K562 (cell line): ENCODE results near the gene BLTP2. TPM values are rescaled to one million over a fixed set of nuclear protein-coding genes. Genes with fewer than 3 reads are reported as not detected.

Experiments
- ARID1B ChIP-seq: fragments of 450-650 bp; IDR thresholded peaks from 2 replicates; pipeline ENCODE4 v1.6.1; 2016; ENCODE audit warnings: antibody characterized with exemption, mild to moderate bottlenecking, inconsistent platforms
- C11orf30 ChIP-seq: fragments of 450-650 bp; IDR thresholded peaks from 2 replicates; pipeline ENCODE4 v1.6.1; 2016; ENCODE audit warnings: low read depth, mild to moderate bottlenecking
- CREM ChIP-seq: IDR thresholded peaks from 2 replicates; pipeline ENCODE4 v1.6.1; 2014; ENCODE audit warnings: antibody characterized with exemption, low read depth
- CTBP1 ChIP-seq: fragments of 450-650 bp; IDR thresholded peaks from 2 replicates; pipeline ENCODE4 v1.6.1; 2016; ENCODE audit warnings: borderline replicate concordance
- CXXC5 ChIP-seq: fragments of 250-450 bp; sonication (Bioruptor Pico); IDR thresholded peaks from 2 replicates; pipeline ENCODE4 v1.8.0; 2022; ENCODE audit warnings: inconsistent platforms, mild to moderate bottlenecking, moderate library complexity
- ELF1 ChIP-seq: fragments of 200-800 bp; sonication (Bioruptor generic); IDR thresholded peaks from 2 replicates; pipeline ENCODE4 v1.6.1; 2016; ENCODE audit warnings: missing genetic modification characterization, missing compliant biosample characterization
- NR4A1 ChIP-seq, 2 experiments: fragments of 250-450 bp in 1 of 2; fragments of 450-650 bp in 1 of 2; sonication (Bioruptor Pico) in 1 of 2; IDR thresholded peaks; 2 replicates each; pipeline versions ENCODE4 v1.4.0 to v1.6.1; 2016 to 2020; ENCODE audit warnings: mild to moderate bottlenecking in 2 of 2, missing compliant biosample characterization in 1 of 2, missing genetic modification characterization in 1 of 2, moderate library complexity in 1 of 2
- RBM39 ChIP-seq: fragments of 200-400 bp; formaldehyde crosslinking; optimal IDR thresholded peaks from 2 replicates; pipeline ENCODE3; 2018; ENCODE audit warnings: low read depth, low read length
- RREB1 ChIP-seq: fragments of 250-450 bp; sonication (Bioruptor Pico); IDR thresholded peaks from 2 replicates; pipeline ENCODE4 v1.4.0; 2020
- TARDBP ChIP-seq: fragments of 450-650 bp; IDR thresholded peaks from 2 replicates; pipeline ENCODE4 v1.6.1; 2016
- TBL1XR1 ChIP-seq, 2 experiments: IDR thresholded peaks; 2 replicates each; pipeline ENCODE4 v1.6.1; 2012; ENCODE audit warnings: improper control_type of control experiment in 2 of 2, low read length in 2 of 2, mild to moderate bottlenecking in 1 of 2
- ZNF444 ChIP-seq: fragments of 250-450 bp; sonication (Bioruptor Pico); IDR thresholded peaks from 2 replicates; pipeline ENCODE4 v1.4.0; 2020; ENCODE audit warnings: mild to moderate bottlenecking, moderate library complexity
- ZNF449 ChIP-seq: fragments of 250-450 bp; sonication (Bioruptor Pico); IDR thresholded peaks from 2 replicates; pipeline ENCODE4 v1.8.0; 2022; ENCODE audit warnings: moderate library complexity, mild to moderate bottlenecking, inconsistent platforms
- polyA plus RNA-seq, 8 experiments: library from polyadenylated mRNA; depleted of rRNA in 4 of 8; stranded (reverse) in 5 of 8; unstranded in 3 of 8; fragments of >200 nt; fragmentation: Nextera tagmentation in 2 of 8; fragmentation: Illumina TruSeq in 1 of 8; extraction: Ambion mirVana in 2 of 8; extraction: Trizol in 1 of 8; gene quantifications; 2 replicates each; pipeline versions ENCODE4 v1.2.1 to v1.2.3, GENCODE V29; 2011 to 2014; ENCODE audit warnings: inconsistent platforms in 1 of 8, missing spikeins in 1 of 8
- total RNA-seq, 7 experiments: library from RNA; depleted of rRNA in 6 of 7; stranded (reverse); fragments of >200 nt in 6 of 7; fragmentation: Illumina TruSeq in 2 of 7; extraction: Trizol in 2 of 7; gene quantifications; 2 replicates each; pipeline versions ENCODE4 v1.2.1 to v1.2.3, GENCODE V29; 2011 to 2021; ENCODE audit warnings: low replicate concordance in 1 of 7
- TF ChIP-seq, protein P1 (sequence below): fragments of 150-350 bp; IDR thresholded peaks from 2 replicates; pipeline ENCODE4 v1.6.1; 2014; ENCODE audit warnings: low read depth, mild to moderate bottlenecking, low read length, borderline replicate concordance
- TF ChIP-seq, protein P2 (sequence below): fragments of 450-650 bp; IDR thresholded peaks from 2 replicates; pipeline ENCODE4 v1.6.1; 2016
- TF ChIP-seq, protein P3 (sequence below): fragments of 250-450 bp; sonication (Bioruptor Pico); IDR thresholded peaks from 2 replicates; pipeline ENCODE4 v1.9.0; 2021; ENCODE audit warnings: mild to moderate bottlenecking

BLTP2 gene
- total and polyA plus RNA-seq, 9 of the 15 experiments (the other 6 are each of a cell fraction or from before 2014, with no cell fraction given) = 14.7 to 174 (median 103) TPM

GRCh38 chr17:28598799-28599310 is 46.1 kb downstream of the BLTP2 start, which contains the start of gene SPAG5 (continued):
- TF ChIP-seq RREB1 (CRISPR knock-in tag) = peak; percentile 64; the same call in 1 of the 2 replicates
- TF ChIP-seq CXXC5 (CRISPR knock-in tag) = peak; percentile 97
- TF ChIP-seq CREM = peak; percentile 84
- no peak for TF ChIP-seq ZNF444 (CRISPR knock-in tag)
- TF ChIP-seq, protein P1, sequence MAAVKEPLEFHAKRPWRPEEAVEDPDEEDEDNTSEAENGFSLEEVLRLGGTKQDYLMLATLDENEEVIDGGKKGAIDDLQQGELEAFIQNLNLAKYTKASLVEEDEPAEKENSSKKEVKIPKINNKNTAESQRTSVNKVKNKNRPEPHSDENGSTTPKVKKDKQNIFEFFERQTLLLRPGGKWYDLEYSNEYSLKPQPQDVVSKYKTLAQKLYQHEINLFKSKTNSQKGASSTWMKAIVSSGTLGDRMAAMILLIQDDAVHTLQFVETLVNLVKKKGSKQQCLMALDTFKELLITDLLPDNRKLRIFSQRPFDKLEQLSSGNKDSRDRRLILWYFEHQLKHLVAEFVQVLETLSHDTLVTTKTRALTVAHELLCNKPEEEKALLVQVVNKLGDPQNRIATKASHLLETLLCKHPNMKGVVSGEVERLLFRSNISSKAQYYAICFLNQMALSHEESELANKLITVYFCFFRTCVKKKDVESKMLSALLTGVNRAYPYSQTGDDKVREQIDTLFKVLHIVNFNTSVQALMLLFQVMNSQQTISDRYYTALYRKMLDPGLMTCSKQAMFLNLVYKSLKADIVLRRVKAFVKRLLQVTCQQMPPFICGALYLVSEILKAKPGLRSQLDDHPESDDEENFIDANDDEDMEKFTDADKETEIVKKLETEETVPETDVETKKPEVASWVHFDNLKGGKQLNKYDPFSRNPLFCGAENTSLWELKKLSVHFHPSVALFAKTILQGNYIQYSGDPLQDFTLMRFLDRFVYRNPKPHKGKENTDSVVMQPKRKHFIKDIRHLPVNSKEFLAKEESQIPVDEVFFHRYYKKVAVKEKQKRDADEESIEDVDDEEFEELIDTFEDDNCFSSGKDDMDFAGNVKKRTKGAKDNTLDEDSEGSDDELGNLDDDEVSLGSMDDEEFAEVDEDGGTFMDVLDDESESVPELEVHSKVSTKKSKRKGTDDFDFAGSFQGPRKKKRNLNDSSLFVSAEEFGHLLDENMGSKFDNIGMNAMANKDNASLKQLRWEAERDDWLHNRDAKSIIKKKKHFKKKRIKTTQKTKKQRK = no peak
- peak in 1 of 2 experiments; percentile 1; a peak in 1 of 4 replicates for TF ChIP-seq TBL1XR1 (IDR thresholded peaks at IDR 0.05; ENCODE audit: low read length in 2 of 2)
- TF ChIP-seq, protein P2, sequence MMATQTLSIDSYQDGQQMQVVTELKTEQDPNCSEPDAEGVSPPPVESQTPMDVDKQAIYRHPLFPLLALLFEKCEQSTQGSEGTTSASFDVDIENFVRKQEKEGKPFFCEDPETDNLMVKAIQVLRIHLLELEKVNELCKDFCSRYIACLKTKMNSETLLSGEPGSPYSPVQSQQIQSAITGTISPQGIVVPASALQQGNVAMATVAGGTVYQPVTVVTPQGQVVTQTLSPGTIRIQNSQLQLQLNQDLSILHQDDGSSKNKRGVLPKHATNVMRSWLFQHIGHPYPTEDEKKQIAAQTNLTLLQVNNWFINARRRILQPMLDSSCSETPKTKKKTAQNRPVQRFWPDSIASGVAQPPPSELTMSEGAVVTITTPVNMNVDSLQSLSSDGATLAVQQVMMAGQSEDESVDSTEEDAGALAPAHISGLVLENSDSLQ = no peak
- TF ChIP-seq ARID1B = no peak; the same call in 1 of the 2 replicates
- TF ChIP-seq, protein P3, sequence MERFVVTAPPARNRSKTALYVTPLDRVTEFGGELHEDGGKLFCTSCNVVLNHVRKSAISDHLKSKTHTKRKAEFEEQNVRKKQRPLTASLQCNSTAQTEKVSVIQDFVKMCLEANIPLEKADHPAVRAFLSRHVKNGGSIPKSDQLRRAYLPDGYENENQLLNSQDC (CRISPR knock-in tag) = 0 out of 2 replicates have a peak, but pooled peaks have one; percentile 66
- no peak for TF ChIP-seq RBM39
- peak; percentile 76; the same call in 1 of the 2 replicates for TF ChIP-seq CTBP1
- peak; percentile 88 for TF ChIP-seq C11orf30
- peak; percentile 98; the same call in 1 of the 2 replicates for TF ChIP-seq ZNF449 (CRISPR knock-in tag)
- TF ChIP-seq ELF1 (tag) = peak; percentile 79
- TF ChIP-seq TARDBP = peak; percentile 85
- no peak for TF ChIP-seq NR4A1 (CRISPR knock-in tag; IDR thresholded peaks at IDR 0.05)
- TF ChIP-seq NR4A1 (tag; IDR thresholded peaks at IDR 0.05) = no peak
